Measurements from ENCODE around the gene CSF2RB. TPM values are rescaled to one million over a fixed set of nuclear protein-coding genes. Genes with fewer than 3 reads are reported as not detected.

CSF2RB gene
- total RNA-seq, 1 donor from 2014 or later: not detected

DNA sequence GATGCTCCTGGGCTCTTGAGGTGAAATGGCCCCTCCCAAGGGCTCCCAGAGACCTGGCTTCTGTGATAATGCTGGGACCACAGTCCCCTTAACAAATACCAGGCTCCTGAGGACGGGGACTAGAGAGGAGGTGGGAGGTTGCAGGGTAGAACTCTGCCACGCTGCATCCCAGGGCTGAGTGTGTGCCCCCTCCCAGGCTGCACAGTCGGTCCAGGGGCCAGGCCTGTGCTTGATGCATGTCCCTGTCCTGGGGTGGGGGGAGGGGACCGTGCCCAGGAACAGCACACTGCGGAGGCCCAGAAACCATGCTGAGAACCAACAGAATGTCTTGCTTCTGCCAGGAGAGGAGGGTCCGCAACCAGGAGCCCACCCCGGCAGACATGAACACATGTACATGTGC is 9.3 kb downstream of the CSF2RB start:
- Histone ChIP-seq H3K4me3 (ENCODE audit: low read depth, low read length) (no peak overlapping the region), H3K27me3 (ENCODE audit: control insufficient read depth, insufficient read depth, low read length) (peaks cover 4% of the 10 kb centered on the region), H3K36me3 (ENCODE audit: control insufficient read depth, insufficient read depth, low read length) (no peaks in the 10 kb centered on the region)
- no peak for FAIRE-seq
- DNase-seq (ENCODE audit: low read depth): no peak
- TF ChIP-seq, protein P1, sequence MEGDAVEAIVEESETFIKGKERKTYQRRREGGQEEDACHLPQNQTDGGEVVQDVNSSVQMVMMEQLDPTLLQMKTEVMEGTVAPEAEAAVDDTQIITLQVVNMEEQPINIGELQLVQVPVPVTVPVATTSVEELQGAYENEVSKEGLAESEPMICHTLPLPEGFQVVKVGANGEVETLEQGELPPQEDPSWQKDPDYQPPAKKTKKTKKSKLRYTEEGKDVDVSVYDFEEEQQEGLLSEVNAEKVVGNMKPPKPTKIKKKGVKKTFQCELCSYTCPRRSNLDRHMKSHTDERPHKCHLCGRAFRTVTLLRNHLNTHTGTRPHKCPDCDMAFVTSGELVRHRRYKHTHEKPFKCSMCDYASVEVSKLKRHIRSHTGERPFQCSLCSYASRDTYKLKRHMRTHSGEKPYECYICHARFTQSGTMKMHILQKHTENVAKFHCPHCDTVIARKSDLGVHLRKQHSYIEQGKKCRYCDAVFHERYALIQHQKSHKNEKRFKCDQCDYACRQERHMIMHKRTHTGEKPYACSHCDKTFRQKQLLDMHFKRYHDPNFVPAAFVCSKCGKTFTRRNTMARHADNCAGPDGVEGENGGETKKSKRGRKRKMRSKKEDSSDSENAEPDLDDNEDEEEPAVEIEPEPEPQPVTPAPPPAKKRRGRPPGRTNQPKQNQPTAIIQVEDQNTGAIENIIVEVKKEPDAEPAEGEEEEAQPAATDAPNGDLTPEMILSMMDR (IDR thresholded peaks at IDR 0.05; ENCODE audit: insufficient read depth, low read length, severe bottlenecking): no peak

DNA sequence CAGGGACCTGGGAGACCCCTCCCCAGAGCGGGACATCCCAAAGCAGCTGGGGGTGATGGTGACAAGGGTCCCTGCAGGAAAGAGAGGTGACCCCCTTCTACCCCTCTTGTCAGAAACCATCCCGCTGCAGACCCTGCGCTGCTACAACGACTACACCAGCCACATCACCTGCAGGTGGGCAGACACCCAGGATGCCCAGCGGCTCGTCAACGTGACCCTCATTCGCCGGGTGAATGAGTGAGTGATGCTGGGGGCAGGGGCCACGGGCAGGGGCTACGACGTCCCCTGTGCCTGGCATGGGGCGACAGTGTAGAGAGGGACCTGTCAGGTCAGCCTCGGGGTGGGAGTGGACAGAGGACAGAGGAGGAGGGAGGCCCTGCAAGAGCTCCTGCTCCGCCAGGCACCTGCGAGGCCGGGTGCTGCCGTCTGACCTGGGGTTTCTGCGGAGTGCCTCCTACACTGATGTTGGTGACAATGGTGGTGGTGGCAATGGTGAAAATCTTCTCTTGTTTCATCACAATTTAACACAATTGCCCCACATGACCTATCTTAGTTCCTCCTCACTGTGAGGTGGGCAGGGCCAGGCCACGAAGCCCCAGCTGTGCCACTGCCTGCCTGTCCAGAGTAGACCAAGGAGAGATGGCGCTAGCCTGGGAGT is 9.8 kb downstream of the CSF2RB start:
- TF ChIP-seq, protein P1 (IDR thresholded peaks at IDR 0.05; ENCODE audit: insufficient read depth, low read length, severe bottlenecking): no peak
- DNase-seq (ENCODE audit: low read depth) (no peak), FAIRE-seq (no peak)

GRCh38 chr22:36924151-36924698 is 10.8 kb downstream of the CSF2RB start:
- no peak for FAIRE-seq
- TF ChIP-seq, protein P1 (IDR thresholded peaks at IDR 0.05; ENCODE audit: insufficient read depth, low read length, severe bottlenecking): no peak
- H3K27me3 ChIP-seq (ENCODE audit: control insufficient read depth, insufficient read depth, low read length): peaks cover 4% of the 10 kb centered on the region
- H3K4me3 ChIP-seq (ENCODE audit: low read depth, low read length): no peak overlapping the region
- no peak for DNase-seq (ENCODE audit: low read depth)
- no peaks in the 10 kb centered on the region for H3K36me3 ChIP-seq (ENCODE audit: control insufficient read depth, insufficient read depth, low read length)

More for the DNA sequence above, 9.8 kb downstream of the CSF2RB start:
- Histone ChIP-seq H3K27me3 (ENCODE audit: control insufficient read depth, insufficient read depth, low read length) (peaks cover 4% of the 10 kb centered on the region), H3K4me3 (ENCODE audit: low read depth, low read length) (no peak overlapping the region), H3K36me3 (ENCODE audit: control insufficient read depth, insufficient read depth, low read length) (no peaks in the 10 kb centered on the region)

- TF ChIP-seq, protein P1 (IDR thresholded peaks at IDR 0.05; ENCODE audit: insufficient read depth, low read length, severe bottlenecking): no peak
- no peaks in the 10 kb centered on the region for H3K36me3 ChIP-seq (ENCODE audit: control insufficient read depth, insufficient read depth, low read length)
- FAIRE-seq: no peak
- no peak for DNase-seq (ENCODE audit: low read depth)
- peaks cover 4% of the 10 kb centered on the region for H3K27me3 ChIP-seq (ENCODE audit: control insufficient read depth, insufficient read depth, low read length)
- H3K4me3 ChIP-seq (ENCODE audit: low read depth, low read length): no peak overlapping the region
Observed at GRCh38 chr22:36925388-36926290, 12.2 kb downstream of the CSF2RB start.

DNA sequence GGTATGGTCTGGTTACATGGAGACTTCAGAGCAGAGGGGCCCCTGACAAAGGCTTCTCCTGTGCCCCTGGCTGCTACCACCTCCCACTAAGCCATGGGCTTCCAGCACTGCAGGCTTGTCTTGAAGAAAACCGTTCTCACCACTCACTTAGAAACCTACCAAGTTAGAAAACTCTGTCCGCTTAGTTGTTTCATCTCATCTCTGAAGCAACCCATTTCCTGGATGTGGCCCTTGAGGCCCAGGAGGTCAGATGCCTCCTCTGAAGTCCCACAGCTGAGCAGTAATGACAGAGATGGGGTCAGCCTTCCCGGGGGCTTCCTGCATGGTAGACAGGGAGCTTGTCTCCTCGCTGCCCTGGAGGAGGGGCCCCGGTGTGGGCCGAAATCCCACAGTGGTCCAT is 12.9 kb downstream of the CSF2RB start:
- Histone ChIP-seq H3K27me3 (ENCODE audit: control insufficient read depth, insufficient read depth, low read length) (peaks cover 4% of the 10 kb centered on the region), H3K4me3 (ENCODE audit: low read depth, low read length) (no peak overlapping the region), H3K36me3 (ENCODE audit: control insufficient read depth, insufficient read depth, low read length) (no peaks in the 10 kb centered on the region)
- TF ChIP-seq, protein P1 (IDR thresholded peaks at IDR 0.05; ENCODE audit: insufficient read depth, low read length, severe bottlenecking): no peak
- DNase-seq (ENCODE audit: low read depth): no peak
- FAIRE-seq: no peak
